ENCODE measurements around the gene CTTN. TPM values are rescaled to one million over a fixed set of nuclear protein-coding genes. Genes with fewer than 3 reads are reported as not detected.
A peak's percentile ranks its signal among the peaks of the same experiment; 100 is the strongest.

Gene CTTN
- total RNA-seq, 1 donor from 2014 or later = 239 TPM

- Mint-ChIP-seq H3K27ac (no peak overlapping the region), H3K4me3 (ENCODE audit: low read depth) (no peak overlapping the region), H3K9me3 (ENCODE audit: low read depth) (no peaks in the 10 kb centered on the region), H3K27me3 (no peaks in the 10 kb centered on the region), H3K4me1 (ENCODE audit: low read depth) (no peaks in the 10 kb centered on the region), H3K36me3 (ENCODE audit: insufficient read depth) (peaks cover 37% of the 10 kb centered on the region)
- no peak for DNase-seq (ENCODE audit: low spot score, unreplicated experiment)
- TF ChIP-seq CTCF (IDR thresholded peaks at IDR 0.05; ENCODE audit: unreplicated experiment) = no peak
Measured at GRCh38 chr11:70414341-70415100, 16.2 kb downstream of the CTTN start.

DNA sequence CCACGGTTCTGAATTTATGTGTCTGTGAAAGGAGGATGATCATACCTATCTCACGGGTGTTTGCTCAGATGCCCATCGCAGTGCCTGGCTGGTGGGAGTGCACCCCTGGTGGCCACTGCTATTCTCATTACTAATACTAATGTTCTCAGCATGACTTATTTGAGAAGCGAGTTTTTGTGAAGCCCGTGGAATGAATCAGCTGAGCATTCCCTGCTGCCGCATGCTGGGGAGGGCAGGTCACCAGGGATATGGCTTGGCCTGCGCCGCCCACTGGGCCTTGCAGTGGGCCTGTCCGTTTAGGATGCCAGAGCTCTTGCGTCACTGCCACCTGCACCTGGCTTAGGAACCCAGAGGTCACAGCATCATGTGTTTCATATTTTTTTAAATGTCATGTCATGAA is 16.9 kb downstream of the CTTN start:
- Mint-ChIP-seq H3K27me3 (no peaks in the 10 kb centered on the region), H3K27ac (peak overlapping the region; percentile 20), H3K9me3 (ENCODE audit: low read depth) (no peaks in the 10 kb centered on the region), H3K36me3 (ENCODE audit: insufficient read depth) (peaks cover 37% of the 10 kb centered on the region), H3K4me1 (ENCODE audit: low read depth) (no peaks in the 10 kb centered on the region), H3K4me3 (ENCODE audit: low read depth) (no peak overlapping the region)
- peak; percentile 7 for TF ChIP-seq CTCF (IDR thresholded peaks at IDR 0.05; ENCODE audit: unreplicated experiment)
- no peak for DNase-seq (ENCODE audit: low spot score, unreplicated experiment)

DNA sequence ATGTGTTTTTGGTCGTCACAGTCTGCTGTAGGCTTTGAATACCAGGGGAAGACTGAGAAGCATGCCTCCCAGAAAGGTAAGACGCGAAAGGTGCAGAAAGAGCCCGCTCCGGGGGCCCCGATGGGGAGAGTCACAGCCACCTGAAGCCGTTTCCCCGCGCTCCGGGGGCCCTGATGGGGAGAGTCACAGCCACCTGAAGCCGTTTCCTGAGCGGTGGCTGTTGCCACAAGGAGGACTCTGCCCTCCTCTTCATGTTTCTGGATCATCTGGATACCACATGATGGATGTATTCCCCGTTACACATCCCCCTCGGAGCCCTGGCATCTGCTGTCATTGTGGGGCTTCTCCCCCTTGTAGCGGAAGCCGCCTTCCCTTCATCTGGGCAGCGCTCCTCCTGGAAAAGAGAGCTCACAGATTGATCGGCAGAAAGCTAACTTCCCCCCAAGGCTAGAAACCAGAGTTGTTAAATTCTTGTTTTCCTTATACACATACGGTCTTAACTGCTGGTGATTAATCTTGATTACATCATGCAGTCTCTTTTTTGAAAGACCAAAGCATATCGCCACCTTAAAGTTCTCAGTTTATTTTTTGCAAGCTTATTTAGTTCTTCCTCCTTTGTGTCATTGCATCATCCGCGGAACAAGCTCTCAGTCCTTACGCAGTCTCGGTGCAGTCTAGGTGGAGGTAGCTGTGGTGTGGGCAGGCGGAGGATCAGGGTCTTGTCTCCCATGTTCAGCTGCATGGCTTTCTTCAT is 17.5 kb downstream of the CTTN start:
- peaks cover 36% of the 10 kb centered on the region for H3K36me3 Mint-ChIP-seq (ENCODE audit: insufficient read depth)
- peak overlapping the region; percentile 45 for H3K27ac Mint-ChIP-seq
- no peaks in the 10 kb centered on the region for H3K4me1 Mint-ChIP-seq (ENCODE audit: low read depth)
- H3K9me3 Mint-ChIP-seq (ENCODE audit: low read depth) = no peaks in the 10 kb centered on the region
- H3K27me3 Mint-ChIP-seq = no peaks in the 10 kb centered on the region
- TF ChIP-seq CTCF (IDR thresholded peaks at IDR 0.05; ENCODE audit: unreplicated experiment) = no peak
- H3K4me3 Mint-ChIP-seq (ENCODE audit: low read depth) = no peak overlapping the region
- DNase-seq (ENCODE audit: low spot score, unreplicated experiment) = no peak

- Mint-ChIP-seq H3K4me3 (ENCODE audit: low read depth) (no peak overlapping the region), H3K4me1 (ENCODE audit: low read depth) (no peaks in the 10 kb centered on the region), H3K27me3 (no peaks in the 10 kb centered on the region), H3K9me3 (ENCODE audit: low read depth) (no peaks in the 10 kb centered on the region), H3K36me3 (ENCODE audit: insufficient read depth) (peaks cover 30% of the 10 kb centered on the region), H3K27ac (no peak overlapping the region)
- DNase-seq (ENCODE audit: low spot score, unreplicated experiment) = no peak
- TF ChIP-seq CTCF (IDR thresholded peaks at IDR 0.05; ENCODE audit: unreplicated experiment) = no peak
Measured at GRCh38 chr11:70416881-70417280, 18.6 kb downstream of the CTTN start.

GRCh38 chr11:70418130-70418529 is 19.8 kb downstream of the CTTN start:
- Mint-ChIP-seq H3K27me3 (no peaks in the 10 kb centered on the region), H3K9me3 (ENCODE audit: low read depth) (no peaks in the 10 kb centered on the region), H3K4me3 (ENCODE audit: low read depth) (no peak overlapping the region), H3K4me1 (ENCODE audit: low read depth) (no peaks in the 10 kb centered on the region), H3K27ac (no peak overlapping the region), H3K36me3 (ENCODE audit: insufficient read depth) (peaks cover 27% of the 10 kb centered on the region)
- no peak for TF ChIP-seq CTCF (IDR thresholded peaks at IDR 0.05; ENCODE audit: unreplicated experiment)
- no peak for DNase-seq (ENCODE audit: low spot score, unreplicated experiment)

Data from progenitor cell of endocrine pancreas (in vitro differentiated cells).